SK-N-SH treated with all-trans-retinoic acid at 6 μM for 48 hours (cell line): ENCODE results near the gene OTOA.

Experiments used
- ATAC-seq: fragments of 200-7000 bp; cut with Tn5 transposase; 3 replicates; pipeline ENCODE4 v1.9.1; 2020; ENCODE audit warnings: mild to moderate bottlenecking, moderate library complexity
- ARNTL ChIP-seq: fragments of 450-650 bp; formaldehyde crosslinking; IDR thresholded peaks from 2 replicates; pipeline ENCODE4 v1.5.0; 2020; ENCODE audit warnings: low read depth, mild to moderate bottlenecking, moderate library complexity, borderline replicate concordance
- BACH2 ChIP-seq: fragments of 250-450 bp; sonication (Bioruptor Pico); IDR thresholded peaks from 2 replicates; pipeline ENCODE4 v1.9.0; 2021; ENCODE audit warnings: mild to moderate bottlenecking, borderline replicate concordance
- CSDC2 ChIP-seq: fragments of 250-450 bp; sonication (Bioruptor Pico); IDR thresholded peaks from 2 replicates; pipeline ENCODE4 v1.5.0; 2020; ENCODE audit warnings: mild to moderate bottlenecking, moderate library complexity
- ESRRG ChIP-seq: fragments of 250-450 bp; sonication (Bioruptor Pico); IDR thresholded peaks from 2 replicates; pipeline ENCODE4 v1.6.1; 2021; ENCODE audit warnings: mild to moderate bottlenecking
- GLIS3 ChIP-seq: fragments of 250-450 bp; sonication (Bioruptor Pico); IDR thresholded peaks from 2 replicates; pipeline ENCODE4 v1.5.0; 2020; ENCODE audit warnings: mild to moderate bottlenecking, moderate library complexity
- ISL1 ChIP-seq: fragments of 250-450 bp; sonication (Bioruptor Pico); IDR thresholded peaks from 2 replicates; pipeline ENCODE4 v2.1.2; 2022; ENCODE audit warnings: mild to moderate bottlenecking, moderate library complexity
- OSR1 ChIP-seq: fragments of 250-450 bp; sonication (Bioruptor Pico); IDR thresholded peaks from 2 replicates; pipeline ENCODE4 v1.8.0; 2022; ENCODE audit warnings: moderate library complexity, mild to moderate bottlenecking, inconsistent platforms
- PPARA ChIP-seq: fragments of 250-450 bp; sonication (Bioruptor Pico); IDR thresholded peaks from 2 replicates; pipeline ENCODE4 v1.5.0; 2020; ENCODE audit warnings: mild to moderate bottlenecking, borderline replicate concordance
- RARB ChIP-seq: fragments of 250-450 bp; sonication (Bioruptor Pico); IDR thresholded peaks from 2 replicates; pipeline ENCODE4 v1.8.0; 2021; ENCODE audit warnings: mild to moderate bottlenecking, moderate library complexity
- TCF4 ChIP-seq: fragments of 250-450 bp; sonication (Bioruptor Pico); IDR thresholded peaks from 2 replicates; pipeline ENCODE4 v1.8.0; 2021; ENCODE audit warnings: mild to moderate bottlenecking, moderate library complexity, borderline replicate concordance
- TOX ChIP-seq: fragments of 250-450 bp; sonication (Bioruptor Pico); IDR thresholded peaks from 2 replicates; pipeline ENCODE4 v1.8.0; 2021; ENCODE audit warnings: mild to moderate bottlenecking, moderate library complexity, borderline replicate concordance
- ZC3H10 ChIP-seq: fragments of 250-450 bp; sonication (Bioruptor Pico); IDR thresholded peaks from 2 replicates; pipeline ENCODE4 v1.5.1; 2021; ENCODE audit warnings: mild to moderate bottlenecking, moderate library complexity
- ZFP3 ChIP-seq: fragments of 250-450 bp; sonication (Bioruptor Pico); IDR thresholded peaks from 2 replicates; pipeline ENCODE4 v1.5.0; 2020; ENCODE audit warnings: mild to moderate bottlenecking, moderate library complexity
- ZNF565 ChIP-seq: fragments of 450-650 bp; formaldehyde crosslinking; conservative IDR thresholded peaks from 2 replicates; pipeline ENCODE4 v1.5.0; 2020; ENCODE audit warnings: low read depth, mild to moderate bottlenecking, moderate library complexity
- ZNF70 ChIP-seq: fragments of 450-650 bp; formaldehyde crosslinking; IDR thresholded peaks from 2 replicates; pipeline ENCODE4 v1.5.0; 2020; ENCODE audit warnings: mild to moderate bottlenecking, moderate library complexity
- ZNF8 ChIP-seq: fragments of 450-650 bp; formaldehyde crosslinking; IDR thresholded peaks from 2 replicates; pipeline ENCODE4 v1.5.0; 2020; ENCODE audit warnings: mild to moderate bottlenecking, moderate library complexity
- TF ChIP-seq, protein P1 (sequence below): fragments of 250-450 bp; sonication (Bioruptor Pico); IDR thresholded peaks from 2 replicates; pipeline ENCODE4 v1.5.1; 2021; ENCODE audit warnings: mild to moderate bottlenecking, moderate library complexity
- TF ChIP-seq, protein P2 (sequence below): fragments of 250-450 bp; sonication (Bioruptor Pico); IDR thresholded peaks from 2 replicates; pipeline ENCODE4 v1.5.1; 2020; ENCODE audit warnings: low read depth, mild to moderate bottlenecking, moderate library complexity
- TF ChIP-seq, protein P3 (sequence below): fragments of 250-450 bp; sonication (Bioruptor Pico); IDR thresholded peaks from 2 replicates; pipeline ENCODE4 v1.8.0; 2021; ENCODE audit warnings: low read depth, mild to moderate bottlenecking, moderate library complexity, borderline replicate concordance
- TF ChIP-seq, protein P4 (sequence below): fragments of 250-450 bp; sonication (Bioruptor Pico); IDR thresholded peaks from 2 replicates; pipeline ENCODE4 v1.8.0; 2020; ENCODE audit warnings: mild to moderate bottlenecking, moderate library complexity, borderline replicate concordance
- TF ChIP-seq, protein P5 (sequence below): fragments of 250-450 bp; sonication (Bioruptor Pico); IDR thresholded peaks from 2 replicates; pipeline ENCODE4 v1.5.0; 2020; ENCODE audit warnings: mild to moderate bottlenecking, moderate library complexity

Gene OTOA

DNA sequence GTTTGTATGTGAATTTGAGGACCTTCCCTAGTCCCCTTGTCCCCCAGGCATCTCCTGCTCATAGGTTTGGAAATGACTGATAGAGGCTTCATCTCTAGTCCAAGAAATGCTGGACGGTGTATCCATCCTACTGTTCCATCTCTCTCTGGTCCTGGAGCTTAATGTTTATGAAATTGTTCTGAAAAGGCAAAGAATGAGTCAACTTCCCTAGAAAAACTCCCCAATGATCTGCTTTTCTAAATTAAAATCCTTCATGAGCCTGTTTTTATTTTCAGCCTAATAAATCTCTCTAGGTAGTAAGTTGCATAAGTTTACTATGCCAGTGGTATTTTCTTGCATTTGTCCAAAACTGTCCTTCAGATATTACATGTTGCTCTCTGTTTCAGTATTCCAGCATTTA is 9.3 kb upstream of the OTOA start (continued):
- TF ChIP-seq, protein P1, sequence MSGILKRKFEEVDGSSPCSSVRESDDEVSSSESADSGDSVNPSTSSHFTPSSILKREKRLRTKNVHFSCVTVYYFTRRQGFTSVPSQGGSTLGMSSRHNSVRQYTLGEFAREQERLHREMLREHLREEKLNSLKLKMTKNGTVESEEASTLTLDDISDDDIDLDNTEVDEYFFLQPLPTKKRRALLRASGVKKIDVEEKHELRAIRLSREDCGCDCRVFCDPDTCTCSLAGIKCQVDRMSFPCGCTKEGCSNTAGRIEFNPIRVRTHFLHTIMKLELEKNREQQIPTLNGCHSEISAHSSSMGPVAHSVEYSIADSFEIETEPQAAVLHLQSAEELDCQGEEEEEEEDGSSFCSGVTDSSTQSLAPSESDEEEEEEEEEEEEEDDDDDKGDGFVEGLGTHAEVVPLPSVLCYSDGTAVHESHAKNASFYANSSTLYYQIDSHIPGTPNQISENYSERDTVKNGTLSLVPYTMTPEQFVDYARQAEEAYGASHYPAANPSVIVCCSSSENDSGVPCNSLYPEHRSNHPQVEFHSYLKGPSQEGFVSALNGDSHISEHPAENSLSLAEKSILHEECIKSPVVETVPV (CRISPR knock-in tag): no peak
- no peak for TF ChIP-seq ZNF565 (CRISPR knock-in tag)
- TF ChIP-seq CSDC2 (CRISPR knock-in tag): no peak
- no peak for TF ChIP-seq ISL1
- TF ChIP-seq ZNF70 (CRISPR knock-in tag): no peak
- TF ChIP-seq ZC3H10 (CRISPR knock-in tag): no peak
- TF ChIP-seq BACH2 (CRISPR knock-in tag): no peak

DNA sequence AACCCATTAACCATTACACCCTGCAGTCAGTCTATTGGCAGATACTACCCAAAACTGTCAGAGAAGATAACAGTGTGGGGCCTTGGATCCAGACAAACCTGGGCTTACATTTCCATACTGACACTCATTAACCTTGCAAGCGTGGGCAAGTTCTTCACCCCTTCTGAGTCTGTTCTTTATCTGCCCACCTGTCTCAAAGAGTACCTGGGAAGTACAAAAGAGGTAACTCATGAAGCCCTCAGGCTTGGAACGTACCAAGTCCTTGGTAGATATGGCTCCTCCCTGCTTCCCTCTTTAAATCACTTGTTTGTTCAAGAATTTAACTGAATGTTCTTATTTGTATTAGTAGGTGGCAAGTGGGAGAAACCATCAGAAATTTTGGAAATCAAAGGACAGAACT is 8.9 kb upstream of the OTOA start:
- no peak for ATAC-seq
- TF ChIP-seq RARB (CRISPR knock-in tag) (no peak), GLIS3 (CRISPR knock-in tag) (no peak), OSR1 (CRISPR knock-in tag) (no peak), ESRRG (CRISPR knock-in tag) (no peak), ZNF70 (CRISPR knock-in tag) (no peak), PPARA (CRISPR knock-in tag) (no peak), TCF4 (CRISPR knock-in tag) (no peak), BACH2 (CRISPR knock-in tag) (no peak)
- TF ChIP-seq, protein P2, sequence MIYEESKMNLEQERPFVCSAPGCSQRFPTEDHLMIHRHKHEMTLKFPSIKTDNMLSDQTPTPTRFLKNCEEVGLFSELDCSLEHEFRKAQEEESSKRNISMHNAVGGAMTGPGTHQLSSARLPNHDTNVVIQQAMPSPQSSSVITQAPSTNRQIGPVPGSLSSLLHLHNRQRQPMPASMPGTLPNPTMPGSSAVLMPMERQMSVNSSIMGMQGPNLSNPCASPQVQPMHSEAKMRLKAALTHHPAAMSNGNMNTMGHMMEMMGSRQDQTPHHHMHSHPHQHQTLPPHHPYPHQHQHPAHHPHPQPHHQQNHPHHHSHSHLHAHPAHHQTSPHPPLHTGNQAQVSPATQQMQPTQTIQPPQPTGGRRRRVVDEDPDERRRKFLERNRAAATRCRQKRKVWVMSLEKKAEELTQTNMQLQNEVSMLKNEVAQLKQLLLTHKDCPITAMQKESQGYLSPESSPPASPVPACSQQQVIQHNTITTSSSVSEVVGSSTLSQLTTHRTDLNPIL: no peak
- TF ChIP-seq, protein P3, sequence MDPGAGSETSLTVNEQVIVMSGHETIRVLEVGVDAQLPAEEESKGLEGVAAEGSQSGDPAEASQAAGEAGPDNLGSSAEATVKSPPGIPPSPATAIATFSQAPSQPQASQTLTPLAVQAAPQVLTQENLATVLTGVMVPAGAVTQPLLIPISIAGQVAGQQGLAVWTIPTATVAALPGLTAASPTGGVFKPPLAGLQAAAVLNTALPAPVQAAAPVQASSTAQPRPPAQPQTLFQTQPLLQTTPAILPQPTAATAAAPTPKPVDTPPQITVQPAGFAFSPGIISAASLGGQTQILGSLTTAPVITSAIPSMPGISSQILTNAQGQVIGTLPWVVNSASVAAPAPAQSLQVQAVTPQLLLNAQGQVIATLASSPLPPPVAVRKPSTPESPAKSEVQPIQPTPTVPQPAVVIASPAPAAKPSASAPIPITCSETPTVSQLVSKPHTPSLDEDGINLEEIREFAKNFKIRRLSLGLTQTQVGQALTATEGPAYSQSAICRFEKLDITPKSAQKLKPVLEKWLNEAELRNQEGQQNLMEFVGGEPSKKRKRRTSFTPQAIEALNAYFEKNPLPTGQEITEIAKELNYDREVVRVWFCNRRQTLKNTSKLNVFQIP (CRISPR knock-in tag): no peak
- TF ChIP-seq, protein P4, sequence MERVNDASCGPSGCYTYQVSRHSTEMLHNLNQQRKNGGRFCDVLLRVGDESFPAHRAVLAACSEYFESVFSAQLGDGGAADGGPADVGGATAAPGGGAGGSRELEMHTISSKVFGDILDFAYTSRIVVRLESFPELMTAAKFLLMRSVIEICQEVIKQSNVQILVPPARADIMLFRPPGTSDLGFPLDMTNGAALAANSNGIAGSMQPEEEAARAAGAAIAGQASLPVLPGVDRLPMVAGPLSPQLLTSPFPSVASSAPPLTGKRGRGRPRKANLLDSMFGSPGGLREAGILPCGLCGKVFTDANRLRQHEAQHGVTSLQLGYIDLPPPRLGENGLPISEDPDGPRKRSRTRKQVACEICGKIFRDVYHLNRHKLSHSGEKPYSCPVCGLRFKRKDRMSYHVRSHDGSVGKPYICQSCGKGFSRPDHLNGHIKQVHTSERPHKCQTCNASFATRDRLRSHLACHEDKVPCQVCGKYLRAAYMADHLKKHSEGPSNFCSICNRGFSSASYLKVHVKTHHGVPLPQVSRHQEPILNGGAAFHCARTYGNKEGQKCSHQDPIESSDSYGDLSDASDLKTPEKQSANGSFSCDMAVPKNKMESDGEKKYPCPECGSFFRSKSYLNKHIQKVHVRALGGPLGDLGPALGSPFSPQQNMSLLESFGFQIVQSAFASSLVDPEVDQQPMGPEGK (CRISPR knock-in tag): no peak
- TF ChIP-seq, all 23 proteins: peak for 0

DNA sequence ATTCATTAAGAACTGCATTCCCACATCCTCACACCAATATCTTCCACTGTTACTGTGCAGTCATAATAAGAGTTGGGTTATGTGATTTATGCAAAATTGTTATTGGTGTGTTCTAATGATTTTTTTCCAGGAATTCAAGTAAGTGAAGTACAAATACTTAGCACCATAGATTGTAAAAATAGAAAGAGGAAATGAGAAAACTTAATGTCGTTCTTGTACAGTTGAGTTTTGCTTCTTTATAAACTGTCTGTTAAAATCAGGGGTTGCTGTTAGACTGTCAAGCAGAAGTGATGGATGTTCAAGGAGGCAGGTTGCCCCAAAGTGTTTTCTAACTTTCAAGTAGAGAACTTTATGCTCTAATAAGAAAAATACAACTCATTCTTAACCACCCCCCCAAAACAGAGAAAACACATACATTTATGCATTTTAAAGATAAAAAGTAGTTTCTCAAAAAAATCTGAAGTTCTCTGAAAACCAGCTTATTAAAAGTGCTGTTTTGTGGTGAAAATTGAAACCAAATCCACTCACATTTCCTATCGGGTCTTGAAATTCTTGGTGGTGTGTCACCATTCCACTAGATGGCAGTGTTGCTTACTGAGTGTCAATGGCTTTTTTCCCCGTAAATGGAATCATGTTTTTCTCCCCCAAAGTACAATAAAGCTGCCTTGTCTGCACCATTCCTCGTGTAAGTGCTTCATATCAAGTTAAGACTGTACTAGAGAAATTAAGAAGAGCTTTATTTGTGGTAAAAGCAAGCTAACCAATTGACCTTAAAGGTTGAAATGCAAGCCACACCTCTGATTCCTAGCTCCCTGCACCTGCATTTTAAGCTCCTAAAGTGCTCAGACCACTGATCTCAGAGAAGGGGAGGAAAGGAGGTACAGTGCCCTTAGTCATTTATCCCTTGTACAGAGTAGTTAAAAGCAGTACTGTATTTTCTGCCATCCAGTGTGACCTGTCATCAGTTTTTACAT is 6.7 kb upstream of the OTOA start:
- no peak for TF ChIP-seq ZNF8 (CRISPR knock-in tag)
- TF ChIP-seq RARB (CRISPR knock-in tag): no peak
- TF ChIP-seq, protein P5, sequence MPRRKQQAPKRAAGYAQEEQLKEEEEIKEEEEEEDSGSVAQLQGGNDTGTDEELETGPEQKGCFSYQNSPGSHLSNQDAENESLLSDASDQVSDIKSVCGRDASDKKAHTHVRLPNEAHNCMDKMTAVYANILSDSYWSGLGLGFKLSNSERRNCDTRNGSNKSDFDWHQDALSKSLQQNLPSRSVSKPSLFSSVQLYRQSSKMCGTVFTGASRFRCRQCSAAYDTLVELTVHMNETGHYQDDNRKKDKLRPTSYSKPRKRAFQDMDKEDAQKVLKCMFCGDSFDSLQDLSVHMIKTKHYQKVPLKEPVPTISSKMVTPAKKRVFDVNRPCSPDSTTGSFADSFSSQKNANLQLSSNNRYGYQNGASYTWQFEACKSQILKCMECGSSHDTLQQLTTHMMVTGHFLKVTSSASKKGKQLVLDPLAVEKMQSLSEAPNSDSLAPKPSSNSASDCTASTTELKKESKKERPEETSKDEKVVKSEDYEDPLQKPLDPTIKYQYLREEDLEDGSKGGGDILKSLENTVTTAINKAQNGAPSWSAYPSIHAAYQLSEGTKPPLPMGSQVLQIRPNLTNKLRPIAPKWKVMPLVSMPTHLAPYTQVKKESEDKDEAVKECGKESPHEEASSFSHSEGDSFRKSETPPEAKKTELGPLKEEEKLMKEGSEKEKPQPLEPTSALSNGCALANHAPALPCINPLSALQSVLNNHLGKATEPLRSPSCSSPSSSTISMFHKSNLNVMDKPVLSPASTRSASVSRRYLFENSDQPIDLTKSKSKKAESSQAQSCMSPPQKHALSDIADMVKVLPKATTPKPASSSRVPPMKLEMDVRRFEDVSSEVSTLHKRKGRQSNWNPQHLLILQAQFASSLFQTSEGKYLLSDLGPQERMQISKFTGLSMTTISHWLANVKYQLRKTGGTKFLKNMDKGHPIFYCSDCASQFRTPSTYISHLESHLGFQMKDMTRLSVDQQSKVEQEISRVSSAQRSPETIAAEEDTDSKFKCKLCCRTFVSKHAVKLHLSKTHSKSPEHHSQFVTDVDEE (CRISPR knock-in tag): no peak
- no peak for TF ChIP-seq TOX (CRISPR knock-in tag)
- no peak for TF ChIP-seq ARNTL (CRISPR knock-in tag)
- TF ChIP-seq, protein P1 (CRISPR knock-in tag): no peak
- no peak for TF ChIP-seq CSDC2 (CRISPR knock-in tag)
- TF ChIP-seq GLIS3 (CRISPR knock-in tag): no peak
- TF ChIP-seq, protein P3 (CRISPR knock-in tag): no peak
- TF ChIP-seq OSR1 (CRISPR knock-in tag): no peak
- no peak for TF ChIP-seq BACH2 (CRISPR knock-in tag)
- no peak for TF ChIP-seq PPARA (CRISPR knock-in tag)
- TF ChIP-seq ZC3H10 (CRISPR knock-in tag): no peak
- TF ChIP-seq ISL1: no peak
- no peak for TF ChIP-seq ZNF565 (CRISPR knock-in tag)
- no peak for TF ChIP-seq ZFP3 (CRISPR knock-in tag)
- ATAC-seq: peak; percentile 47; the same call in 2 of the 3 replicates
